HG02588 (cell line): ENCODE measurements around the gene PCSK5.

Experiments
- ATAC-seq: cut with Tn5 transposase; IDR thresholded peaks from one replicate; pipeline ENCODE4 v1.9.1; 2021; ENCODE audit warnings: mild to moderate bottlenecking, moderate library complexity; ENCODE audit not compliant: unreplicated experiment

The PCSK5 gene

DNA sequence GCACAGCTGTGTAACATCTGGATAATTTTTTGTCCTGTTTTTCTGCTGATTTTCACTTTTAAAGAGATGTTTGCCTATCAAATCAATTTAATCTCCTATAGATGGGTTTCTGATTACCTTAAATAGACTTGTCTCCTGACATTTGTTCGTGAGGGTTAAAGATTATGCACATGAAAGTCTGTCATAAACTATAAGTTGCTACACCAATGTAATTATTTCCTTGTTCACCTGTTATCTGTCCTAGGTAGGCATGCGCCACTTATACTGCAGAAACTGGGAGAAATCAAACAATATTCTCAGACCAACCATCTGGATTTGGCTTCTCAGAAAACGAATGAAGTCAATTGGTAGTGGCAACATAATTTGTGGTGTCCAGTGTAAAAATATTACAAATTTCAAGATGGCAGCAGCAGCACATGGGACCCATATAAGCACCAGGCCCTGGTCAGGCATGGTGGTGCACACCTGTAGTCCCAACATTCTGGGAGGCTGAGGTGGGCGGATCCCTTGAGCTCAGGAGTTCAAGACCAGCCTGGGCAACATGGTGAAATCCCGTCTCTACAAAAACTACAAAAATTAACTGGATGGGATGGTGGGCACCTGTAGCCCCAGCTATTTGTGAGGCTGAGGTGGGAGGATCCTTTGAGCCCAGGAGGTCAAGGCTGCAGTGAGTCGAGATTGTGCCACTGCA is 483.5 kb downstream of the PCSK5 start:
- ATAC-seq = no peak

DNA sequence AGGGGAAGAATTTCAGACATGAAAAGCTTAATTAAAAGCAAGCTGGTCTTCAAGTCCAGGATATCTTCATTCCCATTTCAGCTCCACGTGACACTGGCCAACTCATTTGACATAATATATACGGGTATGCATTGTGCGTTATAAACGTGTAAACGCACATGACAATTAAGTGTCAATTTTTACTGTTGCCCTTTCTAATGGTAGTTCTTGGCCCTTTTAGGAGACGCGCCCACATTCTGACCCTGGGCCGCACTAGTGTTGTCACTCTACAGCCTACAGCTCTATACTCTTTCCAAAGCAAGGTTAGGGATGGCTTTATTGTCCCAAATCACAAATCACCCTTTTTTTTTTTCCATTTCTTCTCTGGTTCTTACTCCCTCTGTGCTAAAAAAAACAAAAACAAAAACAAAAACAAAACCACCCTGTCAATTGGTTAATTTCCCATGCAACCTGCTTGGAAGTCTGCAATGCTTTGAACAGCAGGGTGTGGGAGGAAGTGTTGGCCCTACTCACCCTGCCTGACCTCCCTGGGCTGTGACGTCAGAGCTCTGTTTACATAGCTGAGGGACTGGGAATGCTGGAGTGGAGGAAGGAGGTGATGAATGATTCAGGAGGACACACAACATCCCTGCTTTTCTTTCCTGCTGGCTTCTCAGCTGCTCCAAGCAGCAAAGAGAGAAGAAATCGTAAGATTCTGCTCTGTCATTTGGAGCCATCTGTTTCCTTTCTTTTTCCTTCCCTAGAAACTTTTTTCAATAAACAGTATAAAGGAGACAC is 484.5 kb downstream of the PCSK5 start:
- ATAC-seq = no peak

DNA sequence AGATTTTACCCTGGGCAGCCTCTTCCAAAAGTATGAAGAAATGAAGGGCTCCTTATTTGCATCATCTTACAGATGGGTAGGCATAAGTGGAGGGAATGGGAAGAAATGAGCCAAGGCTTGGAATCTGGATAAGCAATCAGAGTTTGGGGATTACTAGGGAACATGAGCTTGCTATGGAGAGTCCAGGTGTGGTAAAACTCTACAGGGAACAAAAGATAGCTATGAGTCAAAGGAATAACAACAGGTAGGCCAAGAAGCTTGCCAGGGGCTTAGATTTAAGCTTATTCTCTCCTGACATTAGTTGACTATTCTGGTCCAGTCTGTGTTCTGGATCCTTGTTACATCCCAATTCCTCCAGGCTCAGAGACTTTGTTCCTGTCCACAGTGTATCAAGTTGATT is 487.3 kb downstream of the PCSK5 start:
- ATAC-seq = no peak

DNA sequence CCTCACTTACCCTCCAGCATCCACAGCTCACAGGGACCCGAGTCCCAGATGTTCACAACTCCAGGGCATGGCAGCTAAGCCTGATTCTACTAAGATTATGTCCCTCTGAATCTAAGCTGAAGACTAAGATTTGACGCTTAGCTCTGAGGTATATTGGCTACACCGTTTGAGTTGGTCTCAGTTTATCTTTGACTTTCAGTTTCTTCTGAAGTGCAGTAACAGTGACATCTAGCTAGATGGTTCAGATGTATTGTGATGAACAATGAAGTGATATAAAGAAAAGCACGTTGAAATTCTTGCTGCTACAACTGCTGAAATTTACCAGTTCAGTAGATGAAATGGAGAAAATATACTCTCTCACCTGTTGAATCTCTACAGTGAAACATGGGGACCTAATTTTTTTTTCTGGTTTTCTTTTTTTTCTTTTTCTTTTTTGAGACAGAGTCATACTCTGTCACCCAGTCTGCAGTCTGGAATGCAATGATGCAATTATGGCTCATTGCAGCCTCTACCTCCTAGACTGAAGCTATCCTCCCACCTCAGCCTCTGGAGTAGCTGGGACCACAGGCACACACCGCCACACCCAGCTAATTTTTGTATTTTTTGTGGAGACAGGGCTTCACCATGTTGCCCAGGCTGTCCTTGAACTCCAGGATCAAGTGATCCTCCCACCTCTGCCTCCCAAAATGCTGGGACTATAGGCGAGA is 488.0 kb downstream of the PCSK5 start:
- ATAC-seq = no peak

DNA sequence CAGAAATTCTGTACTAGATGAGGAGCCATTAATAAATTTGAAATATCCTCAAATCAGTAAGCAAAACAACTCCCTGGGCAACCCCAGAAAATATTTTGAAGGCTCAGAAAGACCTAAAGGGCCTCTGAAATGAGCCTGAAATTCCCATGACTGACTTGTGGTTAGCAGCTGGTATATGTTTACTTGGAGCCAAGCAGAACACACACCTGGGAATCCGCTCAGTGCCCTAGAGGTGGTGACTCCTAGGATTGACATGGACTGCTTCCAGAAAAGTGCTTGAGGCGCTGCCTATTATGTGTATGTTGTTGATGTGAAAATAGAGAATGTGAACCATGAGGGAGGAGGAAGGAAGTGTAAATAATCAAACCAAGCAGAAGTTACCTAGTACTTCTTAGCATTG is 489.0 kb downstream of the PCSK5 start:
- no peak for ATAC-seq

DNA sequence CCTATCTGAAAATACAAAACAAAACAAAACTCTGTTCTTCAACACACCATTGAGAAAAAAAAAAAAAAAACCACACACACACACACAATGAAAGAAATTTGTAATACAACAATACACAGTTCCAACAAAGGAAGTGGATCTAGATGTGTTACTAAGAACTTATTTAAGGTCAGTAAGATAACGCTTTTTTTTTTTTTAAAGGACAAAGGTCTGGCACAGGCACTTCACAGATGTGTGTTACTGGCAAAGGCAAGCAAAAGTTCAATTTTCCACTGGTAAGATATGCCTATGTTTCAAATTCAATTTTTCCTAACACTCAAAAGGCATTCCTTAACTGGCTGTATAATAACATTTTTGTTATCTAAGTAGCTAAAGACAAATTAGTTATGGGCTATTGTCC is 500.2 kb downstream of the PCSK5 start:
- ATAC-seq = no peak

DNA sequence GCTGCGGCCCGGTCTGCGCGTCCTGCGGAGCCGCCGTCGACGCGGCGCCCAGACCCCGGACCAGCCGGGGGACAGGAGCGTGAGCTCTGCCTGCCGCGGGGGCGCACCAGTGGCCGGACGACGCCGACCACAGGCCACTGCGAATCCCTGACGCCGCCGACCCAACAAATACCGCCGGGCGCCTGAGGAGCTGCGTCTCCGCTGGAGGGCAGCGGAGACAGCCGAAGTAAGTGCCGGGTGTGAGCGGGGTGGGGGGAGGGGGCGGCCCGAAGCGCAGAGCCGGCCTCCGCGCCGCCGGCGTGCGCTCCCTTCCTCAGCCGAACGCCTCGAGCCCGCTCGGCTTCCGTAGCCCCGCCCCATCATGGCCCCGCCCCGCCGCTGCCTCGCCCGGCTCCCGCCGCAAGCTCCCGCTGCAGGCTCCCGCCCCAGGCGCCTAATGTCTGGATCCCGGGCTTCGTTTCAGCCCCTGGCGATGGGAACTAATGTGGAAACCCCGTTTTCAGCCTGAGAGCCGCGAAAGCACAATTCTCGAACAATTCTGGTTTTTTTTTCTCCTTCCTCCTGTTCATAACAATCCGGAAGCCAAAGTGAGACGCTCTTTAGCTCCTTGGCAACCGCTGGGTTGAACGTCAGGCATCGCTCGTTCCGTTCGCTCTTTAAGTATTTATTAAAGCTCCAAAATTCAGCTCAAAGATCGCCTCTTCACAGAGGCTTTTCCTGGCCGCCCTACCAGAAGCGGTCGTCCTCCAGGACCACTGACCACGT is 503.9 kb downstream of the PCSK5 start, which contains the start of gene RFK:
Gene RFK (minus strand): TSS at position 232 of the 765 bp plus-strand sequence. CDS start 255 bp downstream, outside the sequence.
- ATAC-seq = peak; percentile 65

DNA sequence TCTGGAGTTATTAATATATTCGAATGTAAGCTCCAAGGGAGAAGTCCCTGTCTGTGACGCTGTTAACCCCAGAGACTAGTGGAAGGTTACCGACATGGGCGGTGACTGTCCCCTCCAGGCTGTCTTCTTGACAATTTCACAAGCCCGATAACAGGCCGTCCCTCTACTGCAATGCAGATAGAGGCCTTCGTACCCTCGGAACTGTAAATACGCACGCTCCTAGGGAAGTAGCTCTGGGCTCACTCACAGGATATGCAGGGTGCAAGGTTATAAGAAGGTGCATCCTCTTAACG is 504.4 kb downstream of the PCSK5 start:
- peak; percentile 41 for ATAC-seq

DNA sequence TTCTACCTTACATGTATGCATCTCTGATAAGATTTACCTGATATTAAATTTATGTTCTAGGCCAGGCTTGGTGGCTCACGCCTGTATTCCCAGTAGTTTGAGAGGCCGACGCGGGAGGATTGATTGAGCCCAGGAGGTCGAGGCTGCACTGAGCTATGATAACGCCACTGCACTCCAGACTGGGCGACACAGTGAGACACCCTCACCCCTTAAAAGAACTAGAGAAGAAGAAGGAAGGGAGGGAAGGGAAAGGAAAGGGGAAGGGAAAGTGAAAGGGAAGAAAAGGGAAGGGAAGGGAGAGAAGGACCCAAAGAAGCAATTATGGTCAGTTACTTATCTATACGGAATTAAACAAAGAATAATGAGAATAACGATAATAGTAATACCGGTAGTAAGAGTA is 504.9 kb downstream of the PCSK5 start:
- no peak for ATAC-seq

DNA sequence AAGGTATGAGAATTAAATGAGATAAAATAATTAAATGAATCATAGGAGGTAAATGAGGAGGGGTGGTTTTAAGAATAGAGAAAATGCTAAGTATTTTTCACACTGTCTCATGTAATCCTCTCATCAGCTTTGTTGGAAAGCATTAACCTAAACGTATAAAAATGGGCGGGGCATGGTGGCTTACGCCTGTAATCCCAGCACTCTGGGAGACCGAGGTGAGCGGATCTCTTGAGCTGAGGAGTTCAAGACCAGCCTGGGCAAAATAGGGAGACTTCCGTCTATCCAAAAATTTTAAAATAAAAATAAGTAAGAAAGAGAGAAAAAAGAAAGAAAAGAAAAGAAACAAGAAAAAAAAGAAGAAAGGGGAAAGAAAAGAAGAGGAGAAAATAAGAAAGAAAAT is 505.7 kb downstream of the PCSK5 start:
- no peak for ATAC-seq

DNA sequence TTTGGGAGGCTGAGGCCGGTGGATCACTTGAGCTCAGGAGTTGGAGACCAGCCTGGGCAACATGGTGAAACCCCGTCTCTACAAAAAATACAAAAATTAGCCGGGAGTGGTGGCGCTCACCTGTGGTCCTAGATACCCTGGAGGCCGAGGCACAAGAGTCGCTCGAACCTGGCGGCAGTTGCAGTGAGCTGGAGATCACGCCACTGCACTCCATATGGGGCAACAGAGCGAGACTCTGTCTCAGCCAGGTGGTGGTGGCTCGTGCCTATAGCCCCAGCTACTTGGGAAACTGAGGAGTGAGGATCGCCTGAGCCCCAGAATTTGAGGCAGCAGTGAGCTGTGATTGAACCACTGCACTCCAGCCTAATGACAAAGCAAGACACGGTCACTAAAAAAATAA is 506.1 kb downstream of the PCSK5 start:
- no peak for ATAC-seq

DNA sequence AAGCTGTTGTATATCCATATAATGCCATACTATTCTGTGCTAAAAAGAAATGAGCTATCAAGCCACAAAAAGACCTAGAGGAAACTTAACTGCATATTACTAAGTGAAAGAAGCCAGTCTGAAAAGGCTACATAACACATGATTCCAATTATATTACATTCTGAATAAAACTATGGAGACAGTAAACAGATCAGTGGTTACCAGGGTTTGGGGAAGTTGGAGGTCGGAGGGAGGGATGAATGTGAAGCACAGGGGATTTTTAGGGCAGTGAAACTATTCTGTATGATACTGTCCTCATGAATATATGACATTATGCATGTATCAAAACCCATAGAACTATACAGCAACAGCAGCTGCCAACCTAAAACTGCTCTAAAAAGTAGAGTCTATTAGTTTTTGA is 509.4 kb downstream of the PCSK5 start:
- ATAC-seq = no peak

DNA sequence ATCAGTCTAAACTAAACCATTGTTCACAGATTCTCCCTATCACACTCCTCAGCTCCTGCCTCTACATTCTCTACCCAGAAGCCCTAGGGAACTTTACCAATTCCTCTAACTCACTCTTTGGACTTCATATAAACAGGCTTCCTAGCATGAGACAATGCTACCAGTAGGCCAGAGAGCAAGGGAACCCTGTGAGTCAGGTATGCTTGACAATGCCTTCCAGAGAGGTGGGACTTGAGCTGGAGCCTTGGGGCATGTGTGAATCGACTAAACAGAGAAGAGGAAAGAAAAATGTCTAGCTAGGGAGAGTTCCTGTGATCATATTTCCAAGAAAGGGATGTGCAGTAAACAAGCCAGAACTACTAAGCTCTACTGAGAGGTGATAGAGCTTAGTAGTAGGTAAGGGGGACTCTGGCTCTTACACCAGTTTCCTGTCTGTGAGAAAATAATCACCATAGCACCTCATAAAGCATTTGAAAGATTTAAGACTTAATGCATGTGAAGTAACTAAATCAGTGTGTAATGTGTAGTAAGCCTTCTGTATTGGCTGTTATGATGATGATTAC is 510.1 kb downstream of the PCSK5 start:
- ATAC-seq = no peak

DNA sequence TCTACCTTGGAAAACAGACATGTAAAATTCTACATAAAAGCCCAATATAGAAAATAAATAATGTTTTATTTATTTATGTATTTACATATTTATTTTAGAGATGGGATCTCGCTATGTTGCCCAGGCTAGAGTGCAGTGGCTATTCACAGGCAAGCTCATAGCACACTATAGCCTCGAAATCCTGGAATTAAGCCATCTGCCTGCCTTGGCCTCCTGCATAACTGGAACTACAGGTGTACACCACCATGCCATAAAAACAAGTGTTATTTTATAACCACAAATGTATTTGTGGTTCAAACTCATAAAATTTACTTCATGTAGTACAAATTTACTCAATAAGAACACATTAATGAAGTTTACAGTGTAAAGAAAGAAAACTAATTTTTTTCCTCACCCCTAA is 510.7 kb downstream of the PCSK5 start:
- no peak for ATAC-seq

DNA sequence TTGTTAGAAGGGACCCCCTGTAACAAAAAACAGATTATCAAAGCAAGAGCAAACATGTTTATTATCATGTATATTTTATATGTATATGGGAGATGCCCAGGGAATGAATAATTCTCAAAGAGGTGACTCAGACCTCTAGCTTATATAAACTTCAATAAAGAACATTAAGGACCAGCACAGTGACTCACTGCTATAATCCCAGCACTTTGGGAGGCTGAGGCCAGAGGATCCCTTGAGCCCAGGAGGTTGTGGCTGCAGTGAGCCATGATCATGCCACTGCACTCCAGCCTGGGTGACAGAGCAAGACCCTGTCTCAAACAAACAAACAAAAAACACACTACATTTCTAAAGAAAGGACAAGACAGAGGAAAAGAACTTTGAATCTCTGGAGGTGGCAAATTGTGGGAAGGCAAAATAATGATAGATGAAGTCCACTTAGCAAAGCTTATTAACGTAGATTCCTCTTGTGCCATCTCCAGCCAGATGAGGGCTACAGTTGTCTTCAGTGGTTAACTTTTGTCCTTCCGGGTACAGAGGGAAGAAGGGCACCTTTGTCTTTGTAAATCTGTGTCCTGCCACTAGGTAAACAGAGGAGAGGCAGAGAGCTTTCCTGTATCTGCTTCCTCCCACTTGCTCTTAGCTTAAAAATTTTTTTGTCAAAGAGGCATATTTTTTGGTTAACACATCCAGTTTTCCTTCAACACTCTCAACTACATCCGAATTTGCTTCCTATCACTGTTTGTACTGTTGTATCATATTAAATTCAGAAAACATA is 511.3 kb downstream of the PCSK5 start:
- ATAC-seq = no peak

DNA sequence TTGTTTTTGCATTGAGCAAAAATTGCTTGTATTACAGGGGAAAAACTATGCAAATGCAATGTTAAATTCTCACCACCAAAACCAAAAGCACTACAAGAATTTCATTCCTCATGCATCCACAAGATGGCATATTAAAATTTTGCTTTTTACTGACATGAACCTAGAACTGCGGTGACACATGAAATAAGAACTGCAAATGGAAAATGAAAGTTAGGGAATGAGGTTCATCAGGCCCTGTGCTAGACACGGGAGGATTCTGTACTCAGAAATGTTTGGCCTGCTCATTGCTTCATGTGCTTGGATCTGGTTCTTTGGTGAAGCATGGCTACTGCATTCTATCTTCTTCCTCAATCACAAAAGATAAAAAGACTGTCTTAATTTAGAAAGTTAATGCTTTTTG is 512.9 kb downstream of the PCSK5 start:
- ATAC-seq = peak; percentile 76

DNA sequence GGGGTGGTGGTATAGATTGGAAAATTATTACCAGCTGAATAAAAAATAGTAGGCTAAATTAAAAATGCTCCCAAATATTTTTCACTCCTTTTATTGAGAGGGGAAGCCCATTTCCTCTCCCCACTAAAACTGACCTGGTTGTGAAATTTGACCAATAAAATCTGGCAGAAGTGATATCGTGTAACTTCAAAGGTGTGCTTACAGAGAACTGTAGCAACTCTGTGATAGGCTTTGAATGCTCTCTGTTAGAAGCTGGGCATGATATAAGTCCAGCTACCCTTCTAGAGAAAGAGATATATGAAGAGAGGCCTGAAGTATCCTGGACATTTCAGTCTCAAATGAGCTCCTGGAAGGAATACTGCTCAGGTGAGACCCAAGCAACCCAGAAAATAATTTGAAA is 513.9 kb downstream of the PCSK5 start:
- no peak for ATAC-seq

DNA sequence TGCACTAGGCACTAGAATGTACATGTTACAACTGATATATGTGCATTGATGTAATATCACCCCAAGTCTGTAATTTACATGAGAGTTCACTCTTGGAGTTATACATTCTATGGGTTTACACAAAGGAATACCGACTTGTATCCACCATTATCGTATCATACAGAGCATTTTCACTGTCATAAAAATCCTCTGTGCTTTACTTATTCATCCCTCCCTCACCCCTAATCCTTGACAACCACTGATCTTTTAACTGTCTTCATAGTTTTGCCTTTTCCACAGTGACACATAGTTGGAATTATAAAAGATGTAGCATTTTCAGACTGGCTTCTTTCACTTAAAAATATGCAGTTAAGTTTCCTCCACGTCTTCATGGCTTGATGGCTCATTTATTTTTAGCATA is 514.9 kb downstream of the PCSK5 start:
- no peak for ATAC-seq

DNA sequence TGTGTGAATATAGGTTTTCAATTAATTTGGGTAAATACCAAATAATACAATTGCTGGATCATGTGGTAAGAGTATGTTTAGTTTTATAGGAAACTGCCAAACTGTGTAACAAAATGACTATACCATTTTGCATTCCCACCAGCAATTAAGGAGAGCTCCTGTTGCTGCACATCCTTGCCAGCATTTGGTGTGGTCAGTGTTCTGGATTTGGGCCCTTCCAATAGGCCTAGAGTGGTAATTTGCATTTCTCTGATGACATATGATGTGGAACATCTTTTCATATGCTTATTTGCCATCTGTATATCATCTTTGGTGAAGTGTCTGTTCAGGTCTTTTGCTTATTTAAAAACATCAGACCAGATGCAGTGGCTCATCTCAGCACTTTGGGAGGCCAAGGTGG is 515.4 kb downstream of the PCSK5 start:
- ATAC-seq = no peak
